CD8-positive, alpha-beta memory T cell (primary cell): Measurements from ENCODE around the gene KCNQ5. TPM values are rescaled to one million over a fixed set of nuclear protein-coding genes. Genes with fewer than 3 reads are reported as not detected.

ENCODE experiments used
- CTCF ChIA-PET: fragments of 350-600 bp; sonication (Branson Sonifier 250); formaldehyde crosslinking; loops from one replicate; lab custom pipeline; 2021; ENCODE audit warnings: antibody characterized with exemption; lab: Charles Lee
- POLR2A ChIA-PET: fragments of 350-600 bp; sonication (Branson Sonifier 250); formaldehyde crosslinking; loops from one replicate; lab custom pipeline; 2021; ENCODE audit warnings: antibody characterized with exemption; lab: Charles Lee
- DNase-seq, 5 donors: peaks; one replicate each; pipeline versions ENCODE4 v3.0.0 to v3.0.0-alpha.2; 2020 to 2022; ENCODE audit warnings: mixed read lengths in 1 of 5
- H3K27ac ChIP-seq: one replicate; pipeline ENCODE4 v1.7.0; 2013; ENCODE audit warnings: low read depth, mild to moderate bottlenecking, low read length, moderate library complexity
- H3K27me3 ChIP-seq: 2 replicates; pipeline ENCODE4 v1.7.0; 2013; ENCODE audit warnings: low read length, mild to moderate bottlenecking; ENCODE audit not compliant: insufficient read depth, poor library complexity, severe bottlenecking
- H3K36me3 ChIP-seq: 2 replicates; pipeline ENCODE4 v1.7.0; 2013; ENCODE audit warnings: mild to moderate bottlenecking, low read length, moderate library complexity; ENCODE audit not compliant: insufficient read depth
- H3K4me1 ChIP-seq: 2 replicates; pipeline ENCODE4 v1.7.0; 2013; ENCODE audit warnings: mild to moderate bottlenecking, low read length, moderate library complexity; ENCODE audit not compliant: insufficient read depth
- H3K4me3 ChIP-seq: 2 replicates; pipeline ENCODE4 v1.7.0; 2013; ENCODE audit warnings: mild to moderate bottlenecking, low read length
- H3K9me3 ChIP-seq: 2 replicates; pipeline ENCODE4 v1.7.0; 2013; ENCODE audit warnings: mild to moderate bottlenecking, low read length
- H3K27ac Mint-ChIP-seq, 8 donors: one replicate each; pipeline ENCODE4 v1.8.0; 2020 to 2021; ENCODE audit warnings: mixed read lengths in 8 of 8, mild to moderate bottlenecking in 6 of 8, inconsistent platforms in 3 of 8, moderate library complexity in 3 of 8
- H3K27me3 Mint-ChIP-seq, 2 donors: one replicate each; pipeline ENCODE4 v1.8.0; 2020 to 2021; ENCODE audit warnings: mixed read lengths in 2 of 2, mild to moderate bottlenecking in 1 of 2, moderate library complexity in 1 of 2
- H3K36me3 Mint-ChIP-seq, 3 donors: one replicate each; pipeline ENCODE4 v1.8.0; 2020 to 2021; ENCODE audit warnings: mixed read lengths in 3 of 3, inconsistent platforms in 1 of 3, mild to moderate bottlenecking in 1 of 3
- H3K4me1 Mint-ChIP-seq, 3 donors: one replicate each; pipeline ENCODE4 v1.8.0; 2020 to 2021; ENCODE audit warnings: mixed read lengths in 3 of 3, inconsistent platforms in 1 of 3, mild to moderate bottlenecking in 1 of 3
- H3K4me3 Mint-ChIP-seq, 7 donors: one replicate each; pipeline ENCODE4 v1.8.0; 2020 to 2021; ENCODE audit warnings: mixed read lengths in 7 of 7, mild to moderate bottlenecking in 6 of 7, moderate library complexity in 4 of 7, inconsistent platforms in 2 of 7
- H3K9me3 Mint-ChIP-seq, 5 donors: one replicate each; pipeline ENCODE4 v1.8.0; 2020 to 2022; ENCODE audit warnings: mixed read lengths in 5 of 5, mild to moderate bottlenecking in 3 of 5, moderate library complexity in 2 of 5, inconsistent platforms in 1 of 5
- polyA plus RNA-seq: library from polyadenylated mRNA; unstranded; fragments of 300-500 nt; fragmentation: Illumina TruSeq; gene quantifications from one replicate; pipeline ENCODE4 v1.2.3, GENCODE V29; 2021
- total RNA-seq, 2 experiments: library from RNA; stranded (reverse); gene quantifications; one replicate each; pipeline ENCODE4 v1.2.3, GENCODE V29; 2021

Gene KCNQ5
- total and polyA plus RNA-seq, 3 experiments from 2014 or later = 0.85 to 8.5 (median 7.9) TPM

GRCh38 chr6:72665599-72665998 is 43.7 kb downstream of the KCNQ5 start:
- Histone ChIP-seq H3K4me1 (no peaks in the 10 kb centered on the region), H3K9me3 (no peaks in the 10 kb centered on the region), H3K4me3 (no peak overlapping the region), H3K27me3 (no peaks in the 10 kb centered on the region), H3K36me3 (no peaks in the 10 kb centered on the region), H3K27ac (no peak overlapping the region)
- POLR2A ChIA-PET = no interaction called here
- DNase-seq = no peak
- Mint-ChIP-seq H3K27me3 (no peaks in the 10 kb centered on the region), H3K4me1 (peaks cover 7 to 15% (median 13%) of the 10 kb centered on the region in 3 donors), H3K36me3 (no peaks in the 10 kb centered on the region), H3K9me3 (no peaks in the 10 kb centered on the region), H3K4me3 (no peak overlapping the region), H3K27ac (no peak overlapping the region)
- CTCF ChIA-PET = no interaction called here

- H3K4me1 ChIP-seq = no peaks in the 10 kb centered on the region
- no peak overlapping the region for H3K4me3 ChIP-seq
- no peaks in the 10 kb centered on the region for H3K9me3 ChIP-seq
- peak overlapping the region in 1 of 8 donors; percentile 39 for H3K27ac Mint-ChIP-seq
- H3K4me1 Mint-ChIP-seq = peaks cover 7 to 17% (median 15%) of the 10 kb centered on the region in 3 donors
- no peaks in the 10 kb centered on the region for H3K36me3 Mint-ChIP-seq
- CTCF ChIA-PET = no interaction called here
- no peak overlapping the region for H3K27ac ChIP-seq
- H3K9me3 Mint-ChIP-seq = no peaks in the 10 kb centered on the region
- H3K36me3 ChIP-seq = no peaks in the 10 kb centered on the region
- H3K4me3 Mint-ChIP-seq = no peak overlapping the region
- peak in 1 of 5 donors; percentile 21 for DNase-seq
- POLR2A ChIA-PET = no interaction called here
- H3K27me3 Mint-ChIP-seq = no peaks in the 10 kb centered on the region
- no peaks in the 10 kb centered on the region for H3K27me3 ChIP-seq
Observed at GRCh38 chr6:72669324-72669723, 47.5 kb downstream of the KCNQ5 start.

- peaks cover 7 to 17% (median 15%) of the 10 kb centered on the region in 3 donors for H3K4me1 Mint-ChIP-seq
- Histone ChIP-seq H3K27ac (no peak overlapping the region), H3K4me3 (no peak overlapping the region), H3K4me1 (no peaks in the 10 kb centered on the region), H3K27me3 (no peaks in the 10 kb centered on the region), H3K9me3 (no peaks in the 10 kb centered on the region), H3K36me3 (no peaks in the 10 kb centered on the region)
- no peak for DNase-seq
- no peaks in the 10 kb centered on the region for H3K9me3 Mint-ChIP-seq
- no peaks in the 10 kb centered on the region for H3K27me3 Mint-ChIP-seq
- ChIA-PET CTCF (no interaction called here), POLR2A (no interaction called here)
- H3K36me3 Mint-ChIP-seq = peaks cover 0 to 3% (median 0%) of the 10 kb centered on the region in 3 donors
- no peak overlapping the region for H3K27ac Mint-ChIP-seq
- peak overlapping the region in 1 of 7 donors; percentile 65 for H3K4me3 Mint-ChIP-seq
Observed at GRCh38 chr6:72672906-72673305, 51.0 kb downstream of the KCNQ5 start.

DNA sequence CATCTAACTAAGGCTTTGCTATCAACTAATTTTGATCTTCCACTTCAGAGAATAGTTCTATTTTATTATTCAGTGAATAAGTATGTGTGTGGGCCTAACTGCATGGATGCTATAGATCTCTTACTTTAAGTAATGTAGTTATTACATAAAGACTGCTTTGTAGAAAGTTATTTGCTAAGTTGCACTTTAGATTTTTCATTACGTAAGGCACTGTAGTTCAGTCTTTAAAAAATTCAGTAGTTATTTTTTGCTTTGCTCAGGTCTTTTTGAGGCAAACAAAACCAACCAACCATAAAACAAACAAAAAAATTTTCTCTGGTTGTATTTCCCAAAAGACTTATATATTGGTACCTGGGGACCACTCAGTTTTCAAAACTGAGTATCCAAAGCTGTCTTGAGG is 53.0 kb downstream of the KCNQ5 start:
- no peaks in the 10 kb centered on the region for H3K4me1 ChIP-seq
- no peak for DNase-seq
- no peak overlapping the region for H3K4me3 Mint-ChIP-seq

GRCh38 chr6:72675396-72675795 is 53.5 kb downstream of the KCNQ5 start:
- Histone ChIP-seq H3K4me3 (no peak overlapping the region), H3K36me3 (no peaks in the 10 kb centered on the region), H3K9me3 (no peaks in the 10 kb centered on the region), H3K4me1 (no peaks in the 10 kb centered on the region), H3K27me3 (no peaks in the 10 kb centered on the region), H3K27ac (no peak overlapping the region)
- Mint-ChIP-seq H3K36me3 (peaks cover 0 to 3% (median 2%) of the 10 kb centered on the region in 3 donors), H3K27me3 (no peaks in the 10 kb centered on the region), H3K27ac (no peak overlapping the region), H3K4me3 (no peak overlapping the region), H3K4me1 (peaks cover 0 to 4% (median 0%) of the 10 kb centered on the region in 3 donors), H3K9me3 (no peaks in the 10 kb centered on the region)
- ChIA-PET CTCF (no interaction called here), POLR2A (no interaction called here)
- no peak for DNase-seq

More for the DNA sequence above, 53.0 kb downstream of the KCNQ5 start:
- H3K27ac Mint-ChIP-seq = no peak overlapping the region
- no peaks in the 10 kb centered on the region for H3K27me3 ChIP-seq
- H3K4me3 ChIP-seq = no peak overlapping the region
- H3K36me3 ChIP-seq = no peaks in the 10 kb centered on the region
- peaks cover under 1 to 6% (median under 1%) of the 10 kb centered on the region in 3 donors for H3K4me1 Mint-ChIP-seq
- CTCF ChIA-PET = no interaction called here
- POLR2A ChIA-PET = no interaction called here
- H3K36me3 Mint-ChIP-seq = peaks cover 0 to 3% (median 2%) of the 10 kb centered on the region in 3 donors
- no peaks in the 10 kb centered on the region for H3K9me3 ChIP-seq
- H3K27ac ChIP-seq = no peak overlapping the region
- no peaks in the 10 kb centered on the region for H3K9me3 Mint-ChIP-seq
- H3K27me3 Mint-ChIP-seq = no peaks in the 10 kb centered on the region

DNA sequence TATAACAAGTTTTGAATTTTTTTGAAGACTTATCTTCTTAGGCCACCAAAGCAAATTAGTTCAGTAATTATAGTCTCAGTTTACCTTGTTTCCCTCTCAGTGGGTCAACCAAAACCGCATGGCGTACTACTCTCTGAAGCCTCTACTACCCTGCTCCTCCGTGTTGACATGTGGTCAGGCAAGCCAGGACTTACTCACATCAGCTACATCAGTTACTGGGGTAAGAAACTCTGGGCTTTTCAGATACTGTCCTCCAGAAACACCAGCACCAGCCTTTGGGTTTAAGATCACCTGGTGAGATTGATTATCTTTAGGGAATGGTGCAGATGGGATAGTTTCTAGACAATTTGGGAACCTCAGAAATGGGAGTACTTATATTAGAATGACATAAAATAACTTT is 55.1 kb downstream of the KCNQ5 start:
- H3K4me1 ChIP-seq = no peaks in the 10 kb centered on the region
- CTCF ChIA-PET = no interaction called here
- no peaks in the 10 kb centered on the region for H3K9me3 ChIP-seq
- H3K27ac ChIP-seq = no peak overlapping the region
- H3K9me3 Mint-ChIP-seq = no peaks in the 10 kb centered on the region
- POLR2A ChIA-PET = no interaction called here
- peaks cover 0 to 3% (median 2%) of the 10 kb centered on the region in 3 donors for H3K36me3 Mint-ChIP-seq
- H3K27ac Mint-ChIP-seq = no peak overlapping the region
- H3K4me3 ChIP-seq = no peak overlapping the region
- no peaks in the 10 kb centered on the region for H3K27me3 Mint-ChIP-seq
- H3K27me3 ChIP-seq = no peaks in the 10 kb centered on the region
- H3K4me3 Mint-ChIP-seq = no peak overlapping the region
- H3K36me3 ChIP-seq = no peaks in the 10 kb centered on the region
- no peak for DNase-seq
- no peaks in the 10 kb centered on the region for H3K4me1 Mint-ChIP-seq

DNA sequence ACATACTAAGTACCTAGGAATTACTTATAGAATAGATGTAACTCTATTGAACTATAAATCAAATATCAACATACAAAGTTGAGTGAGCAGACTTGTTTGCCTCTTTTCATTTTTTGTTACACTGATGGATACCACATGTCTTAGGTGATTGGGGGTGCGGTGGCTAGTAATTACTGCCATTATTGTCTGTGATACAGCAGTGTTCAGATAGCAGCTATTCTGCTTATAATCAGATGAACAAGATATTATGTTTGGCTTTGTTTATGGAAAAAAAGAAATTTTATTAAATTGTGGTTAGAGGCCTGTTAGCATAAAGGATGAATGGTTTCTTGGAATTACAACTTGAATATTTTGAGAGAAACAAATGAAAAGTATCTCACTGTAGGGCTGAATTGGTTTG is 55.9 kb downstream of the KCNQ5 start:
- ChIA-PET CTCF (no interaction called here), POLR2A (no interaction called here)
- H3K4me1 Mint-ChIP-seq = no peaks in the 10 kb centered on the region
- Histone ChIP-seq H3K4me3 (no peak overlapping the region), H3K27me3 (no peaks in the 10 kb centered on the region), H3K4me1 (no peaks in the 10 kb centered on the region), H3K36me3 (no peaks in the 10 kb centered on the region), H3K27ac (no peak overlapping the region), H3K9me3 (no peaks in the 10 kb centered on the region)
- no peak overlapping the region for H3K27ac Mint-ChIP-seq
- H3K9me3 Mint-ChIP-seq = no peaks in the 10 kb centered on the region
- no peak overlapping the region for H3K4me3 Mint-ChIP-seq
- H3K36me3 Mint-ChIP-seq = peaks cover 0 to 3% (median 2%) of the 10 kb centered on the region in 3 donors
- H3K27me3 Mint-ChIP-seq = no peaks in the 10 kb centered on the region
- no peak for DNase-seq

DNA sequence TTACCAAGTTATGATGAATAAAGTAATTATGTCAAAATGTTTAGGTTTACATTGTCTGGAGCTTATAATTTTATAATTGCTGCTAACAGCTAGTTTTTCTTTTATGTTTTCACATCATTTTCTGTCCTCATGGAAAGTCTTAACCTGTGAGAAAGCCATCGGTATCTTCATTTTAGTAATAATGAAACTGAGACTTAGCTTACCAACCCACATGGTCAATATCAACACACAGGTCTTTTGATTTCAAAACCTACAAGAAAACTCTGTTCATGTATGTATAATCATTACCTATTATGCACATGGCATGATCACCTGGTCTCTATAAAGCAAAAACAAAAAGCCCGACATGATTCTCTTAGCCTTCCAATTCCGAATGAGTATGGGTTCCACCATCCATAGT is 61.9 kb downstream of the KCNQ5 start:
- Histone ChIP-seq H3K36me3 (no peaks in the 10 kb centered on the region), H3K27me3 (no peaks in the 10 kb centered on the region), H3K4me3 (no peak overlapping the region), H3K27ac (no peak overlapping the region), H3K4me1 (no peaks in the 10 kb centered on the region), H3K9me3 (no peaks in the 10 kb centered on the region)
- ChIA-PET POLR2A (no interaction called here), CTCF (interaction anchor here (1.1 kb wide), 1 partner anchor 68 kb away, joined by 3 read pairs; no protein-coding TSS in a partner anchor)
- H3K36me3 Mint-ChIP-seq = no peaks in the 10 kb centered on the region
- no peaks in the 10 kb centered on the region for H3K9me3 Mint-ChIP-seq
- peak overlapping the region in 1 of 8 donors; percentile 2 for H3K27ac Mint-ChIP-seq
- no peak overlapping the region for H3K4me3 Mint-ChIP-seq
- no peaks in the 10 kb centered on the region for H3K4me1 Mint-ChIP-seq
- no peaks in the 10 kb centered on the region for H3K27me3 Mint-ChIP-seq
- DNase-seq = no peak
